ENCODE data around the gene TMEM237.
"Not testable (repeated sequence)": the region's sequence is repeated elsewhere in the genome, so short reads cannot be mapped to it uniquely, and the experiment has no call there.

GRCh38 chr2:201671205-201671604, 27.9 kb upstream of the TMEM237 start:
- not testable (repeated sequence) for TF ChIP-seq CTCF (tag by site-specific recombination; IDR thresholded peaks at IDR 0.05); ZNF626 (tag by site-specific recombination; IDR thresholded peaks at IDR 0.05); ZNF704 (tag by site-specific recombination; IDR thresholded peaks at IDR 0.05); KLF17 (tag by site-specific recombination; IDR thresholded peaks at IDR 0.05); TCF7L2 (IDR thresholded peaks at IDR 0.05; ENCODE audit: borderline replicate concordance, low read depth, low read length); ZNF549 (tag by site-specific recombination; IDR thresholded peaks at IDR 0.05)
- TF ChIP-seq, protein P1, sequence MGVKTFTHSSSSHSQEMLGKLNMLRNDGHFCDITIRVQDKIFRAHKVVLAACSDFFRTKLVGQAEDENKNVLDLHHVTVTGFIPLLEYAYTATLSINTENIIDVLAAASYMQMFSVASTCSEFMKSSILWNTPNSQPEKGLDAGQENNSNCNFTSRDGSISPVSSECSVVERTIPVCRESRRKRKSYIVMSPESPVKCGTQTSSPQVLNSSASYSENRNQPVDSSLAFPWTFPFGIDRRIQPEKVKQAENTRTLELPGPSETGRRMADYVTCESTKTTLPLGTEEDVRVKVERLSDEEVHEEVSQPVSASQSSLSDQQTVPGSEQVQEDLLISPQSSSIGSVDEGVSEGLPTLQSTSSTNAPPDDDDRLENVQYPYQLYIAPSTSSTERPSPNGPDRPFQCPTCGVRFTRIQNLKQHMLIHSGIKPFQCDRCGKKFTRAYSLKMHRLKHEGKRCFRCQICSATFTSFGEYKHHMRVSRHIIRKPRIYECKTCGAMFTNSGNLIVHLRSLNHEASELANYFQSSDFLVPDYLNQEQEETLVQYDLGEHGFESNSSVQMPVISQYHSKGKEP (tag by site-specific recombination; IDR thresholded peaks at IDR 0.05) = not testable (repeated sequence)
- TF ChIP-seq, protein P2, sequence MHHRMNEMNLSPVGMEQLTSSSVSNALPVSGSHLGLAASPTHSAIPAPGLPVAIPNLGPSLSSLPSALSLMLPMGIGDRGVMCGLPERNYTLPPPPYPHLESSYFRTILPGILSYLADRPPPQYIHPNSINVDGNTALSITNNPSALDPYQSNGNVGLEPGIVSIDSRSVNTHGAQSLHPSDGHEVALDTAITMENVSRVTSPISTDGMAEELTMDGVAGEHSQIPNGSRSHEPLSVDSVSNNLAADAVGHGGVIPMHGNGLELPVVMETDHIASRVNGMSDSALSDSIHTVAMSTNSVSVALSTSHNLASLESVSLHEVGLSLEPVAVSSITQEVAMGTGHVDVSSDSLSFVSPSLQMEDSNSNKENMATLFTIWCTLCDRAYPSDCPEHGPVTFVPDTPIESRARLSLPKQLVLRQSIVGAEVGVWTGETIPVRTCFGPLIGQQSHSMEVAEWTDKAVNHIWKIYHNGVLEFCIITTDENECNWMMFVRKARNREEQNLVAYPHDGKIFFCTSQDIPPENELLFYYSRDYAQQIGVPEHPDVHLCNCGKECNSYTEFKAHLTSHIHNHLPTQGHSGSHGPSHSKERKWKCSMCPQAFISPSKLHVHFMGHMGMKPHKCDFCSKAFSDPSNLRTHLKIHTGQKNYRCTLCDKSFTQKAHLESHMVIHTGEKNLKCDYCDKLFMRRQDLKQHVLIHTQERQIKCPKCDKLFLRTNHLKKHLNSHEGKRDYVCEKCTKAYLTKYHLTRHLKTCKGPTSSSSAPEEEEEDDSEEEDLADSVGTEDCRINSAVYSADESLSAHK (tag by site-specific recombination; IDR thresholded peaks at IDR 0.05) = not testable (repeated sequence)

Data from HEK293 (cell line).